KBM-7 (cell line): ENCODE data around the gene CNTFR.
"Not testable (repeated sequence)": the region's sequence is repeated elsewhere in the genome, so short reads cannot be mapped to it uniquely, and the experiment has no call there.

Source experiments
- DNase-seq: peaks from one replicate; pipeline ENCODE4 v3.0.0-alpha.2; 2015
- in situ Hi-C: fragments of 300-500 bp; cut with MboI; formaldehyde crosslinking; loops from 2 replicates; pipeline ENCODE4 v1.14.3; 2020; ENCODE audit warnings: low sequenced_read_pairs, low pct_unique_long_range_greater_than_20kb, mixed read lengths

CNTFR gene

GRCh38 chr9:34550016-34550680, 39.4 kb downstream of the CNTFR start:
- no peak for DNase-seq
- in situ Hi-C loops = no loop called here

GRCh38 chr9:34549407-34549732, 40.2 kb downstream of the CNTFR start:
- no peak for DNase-seq
- in situ Hi-C loops = no loop called here

GRCh38 chr9:34547960-34548611, 41.4 kb downstream of the CNTFR start:
- in situ Hi-C loops = no loop called here
- peak; percentile 54 for DNase-seq

GRCh38 chr9:34546834-34547827, 42.4 kb downstream of the CNTFR start:
- in situ Hi-C loops = no loop called here
- peak; percentile 79 for DNase-seq

- no peak for DNase-seq
- in situ Hi-C loops = no loop called here
Measured at GRCh38 chr9:34546102-34546833, 43.3 kb downstream of the CNTFR start.

GRCh38 chr9:34545497-34545896, 44.0 kb downstream of the CNTFR start:
- in situ Hi-C loops = no loop called here
- no peak for DNase-seq

- in situ Hi-C loops = loop anchor here (5.0 kb wide), 1 partner anchor 48 kb away; no protein-coding TSS in a partner anchor
- DNase-seq = no peak
Measured at GRCh38 chr9:34544035-34544434, 45.5 kb downstream of the CNTFR start.

GRCh38 chr9:34541540-34541939, 48.0 kb downstream of the CNTFR start:
- in situ Hi-C loops = loop anchor here (5.0 kb wide), 1 partner anchor 51 kb away; no protein-coding TSS in a partner anchor
- DNase-seq = no peak

- no peak for DNase-seq
Measured at GRCh38 chr9:34540827-34541226, 48.7 kb downstream of the CNTFR start.

GRCh38 chr9:34536685-34537084, 52.8 kb downstream of the CNTFR start:
- no peak for DNase-seq
- in situ Hi-C loops = no loop called here

More at GRCh38 chr9:34540827-34541226, 48.7 kb downstream of the CNTFR start:
- in situ Hi-C loops = loop anchor here (5.0 kb wide), 1 partner anchor 51 kb away; no protein-coding TSS in a partner anchor

GRCh38 chr9:34532041-34532440, 57.5 kb downstream of the CNTFR start:
- in situ Hi-C loops, DNase-seq: not testable (repeated sequence)

- in situ Hi-C loops = no loop called here
- no peak for DNase-seq
Measured at GRCh38 chr9:34526026-34526425, 63.5 kb downstream of the CNTFR start.

GRCh38 chr9:34524349-34524748, 65.2 kb downstream of the CNTFR start:
- DNase-seq = no peak
- in situ Hi-C loops = no loop called here

- peak; percentile 95 for DNase-seq
- in situ Hi-C loops = no loop called here
Measured at GRCh38 chr9:34522971-34523797, 66.3 kb downstream of the CNTFR start, which contains the start of gene ENHO. Gene ENHO, minus strand, starts transcription at chr9:34522990. Its CDS starts 1,295 bp downstream, at chr9:34521695.

GRCh38 chr9:34522091-34522887, 67.2 kb downstream of the CNTFR start:
- no peak for DNase-seq
- in situ Hi-C loops = no loop called here

GRCh38 chr9:34521406-34522045, 68.0 kb downstream of the CNTFR start:
- DNase-seq = no peak
- in situ Hi-C loops = no loop called here
